Hepatocyte (in vitro differentiated cells): Measurements from ENCODE around the gene PSMD1.

Experiments used
- CTCF ChIP-seq: fragments of 200-600 bp; sonication (generic); IDR thresholded peaks from 2 replicates; pipeline ENCODE4 v1.5.1; 2016; ENCODE audit warnings: antibody characterized with exemption, mild to moderate bottlenecking; ENCODE audit not compliant: poor library complexity
- EZH2phosphoT487 ChIP-seq: fragments of 200-600 bp; sonication (generic); IDR thresholded peaks from one replicate; pipeline ENCODE4 v1.6.1; 2018; ENCODE audit warnings: antibody characterized with exemption, mild to moderate bottlenecking, low read depth, moderate library complexity; ENCODE audit not compliant: unreplicated experiment, severe bottlenecking

GRCh38 chr2:231128541-231128940 is 71.9 kb downstream of the PSMD1 start:
- TF ChIP-seq CTCF, result no peak
- no peak for TF ChIP-seq EZH2phosphoT487
